ENCODE measurements around the gene MEAF6. TPM values are rescaled to one million over a fixed set of nuclear protein-coding genes. Genes with fewer than 3 reads are reported as not detected.

Gene MEAF6
- total and polyA plus RNA-seq, 12 donors, result 27.8 to 59.9 (median 37.7) TPM

GRCh38 chr1:37556712-37557196, 42.2 kb upstream of the MEAF6 start, which contains the start of gene DNALI1:
DNALI1 (plus strand) TSS chr1:37556940; CDS start chr1:37556995, 55 bp downstream.
- peak within 1 kb of the TSS in 9 of 10 donors; percentile 14 to 49 (median 34) for H3K4me3 ChIP-seq
- WGBS, 2 donors, result 3 to 7% methylated on average over 31 of the region's 31 CpGs
- no peaks in the 10 kb centered on the region for H3K9me3 ChIP-seq
- H3K4me1 ChIP-seq, result peaks cover 11 to 37% (median 25%) of the 10 kb centered on the region in 9 donors
- ATAC-seq (peak; percentile 73 to 92 (median 88)), DNase-seq (peak; percentile 81 to 87)
- H3K27me3 ChIP-seq, result no peaks in the 10 kb centered on the region
- TF ChIP-seq, protein P1, sequence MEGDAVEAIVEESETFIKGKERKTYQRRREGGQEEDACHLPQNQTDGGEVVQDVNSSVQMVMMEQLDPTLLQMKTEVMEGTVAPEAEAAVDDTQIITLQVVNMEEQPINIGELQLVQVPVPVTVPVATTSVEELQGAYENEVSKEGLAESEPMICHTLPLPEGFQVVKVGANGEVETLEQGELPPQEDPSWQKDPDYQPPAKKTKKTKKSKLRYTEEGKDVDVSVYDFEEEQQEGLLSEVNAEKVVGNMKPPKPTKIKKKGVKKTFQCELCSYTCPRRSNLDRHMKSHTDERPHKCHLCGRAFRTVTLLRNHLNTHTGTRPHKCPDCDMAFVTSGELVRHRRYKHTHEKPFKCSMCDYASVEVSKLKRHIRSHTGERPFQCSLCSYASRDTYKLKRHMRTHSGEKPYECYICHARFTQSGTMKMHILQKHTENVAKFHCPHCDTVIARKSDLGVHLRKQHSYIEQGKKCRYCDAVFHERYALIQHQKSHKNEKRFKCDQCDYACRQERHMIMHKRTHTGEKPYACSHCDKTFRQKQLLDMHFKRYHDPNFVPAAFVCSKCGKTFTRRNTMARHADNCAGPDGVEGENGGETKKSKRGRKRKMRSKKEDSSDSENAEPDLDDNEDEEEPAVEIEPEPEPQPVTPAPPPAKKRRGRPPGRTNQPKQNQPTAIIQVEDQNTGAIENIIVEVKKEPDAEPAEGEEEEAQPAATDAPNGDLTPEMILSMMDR (IDR thresholded peaks at IDR 0.05), result no peak
- H3K36me3 ChIP-seq, result peaks cover 0 to 11% (median 0%) of the 10 kb centered on the region in 9 donors
- intact Hi-C loops (cut with DNase I), result no loop called here
- peak within 1 kb of the TSS in 7 of 10 donors; percentile 13 to 67 (median 42) for H3K27ac ChIP-seq

GRCh38 chr1:37553927-37554808, 39.6 kb upstream of the MEAF6 start, which contains the start of gene SNIP1:
SNIP1 (minus strand) TSS chr1:37554293; CDS start chr1:37554229, 64 bp downstream.
- H3K4me1 ChIP-seq, result peaks cover 11 to 53% (median 35%) of the 10 kb centered on the region in 9 donors
- WGBS, 2 donors, result 13% methylated on average over 54 of the region's 54 CpGs

DNA sequence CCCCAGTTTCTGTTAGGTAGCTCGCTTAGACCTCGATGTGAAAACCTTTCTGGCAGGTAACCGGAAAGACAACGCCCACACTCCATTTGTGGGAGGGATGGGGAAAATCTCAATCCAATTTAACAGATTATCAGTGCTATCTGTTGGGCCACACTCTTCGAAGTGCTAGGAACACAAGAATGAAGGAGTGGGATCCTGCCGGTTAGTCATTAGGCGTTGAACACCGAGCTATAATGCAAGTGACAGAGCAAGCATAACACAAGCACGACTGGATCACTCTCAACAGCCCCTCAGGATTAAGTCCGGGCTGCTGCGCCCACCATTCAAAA, 39.0 kb upstream of the MEAF6 start:
- TF ChIP-seq, protein P1 (IDR thresholded peaks at IDR 0.05), result no peak
- Histone ChIP-seq H3K4me1 (peaks cover 11 to 55% (median 37%) of the 10 kb centered on the region in 9 donors), H3K9me3 (no peaks in the 10 kb centered on the region), H3K27me3 (no peaks in the 10 kb centered on the region), H3K4me3 (peak overlapping the region; percentile 75 to 100 (median 93)), H3K36me3 (peaks cover 0 to 38% (median 4%) of the 10 kb centered on the region in 9 donors), H3K27ac (peak overlapping the region; percentile 46 to 95 (median 85))
- intact Hi-C loops (cut with DNase I), result loop anchor here in 2 of 10 donors (2.0 to 5.0 kb wide), 2 partner anchors 37 to 44 kb away; partner anchors contain the start of gene GNL2 (in 1 of the 2)
- 3% methylated on average over 11 of the region's 11 CpGs for WGBS, 2 donors
- DNase-seq (no peak), ATAC-seq (no peak)

More at GRCh38 chr1:37553927-37554808, 39.6 kb upstream of the MEAF6 start, which contains the start of gene SNIP1:
- DNase-seq (peak; percentile 86 to 95), ATAC-seq (peak; percentile 94 to 98 (median 96))
- no peaks in the 10 kb centered on the region for H3K9me3 ChIP-seq
- H3K36me3 ChIP-seq, result peaks cover 0 to 32% (median 0%) of the 10 kb centered on the region in 9 donors
- intact Hi-C loops (cut with DNase I), result loop anchor here in 2 of 10 donors (2.0 to 5.0 kb wide), 3 partner anchors 37 to 43 kb away; partner anchors contain the start of genes GNL2 (in 1 of the 2) and MEAF6 (in 1 of the 2)
- H3K4me3 ChIP-seq, result peak within 1 kb of the TSS; percentile 75 to 100 (median 93)
- no peaks in the 10 kb centered on the region for H3K27me3 ChIP-seq
- peak within 1 kb of the TSS; percentile 46 to 95 (median 85) for H3K27ac ChIP-seq
- TF ChIP-seq, protein P1 (IDR thresholded peaks at IDR 0.05), result no peak

- H3K4me1 ChIP-seq, result peaks cover 8 to 37% (median 29%) of the 10 kb centered on the region in 9 donors
- peaks cover 0 to 80% (median 28%) of the 10 kb centered on the region in 9 donors for H3K36me3 ChIP-seq
- no peak overlapping the region for H3K4me3 ChIP-seq
- TF ChIP-seq, protein P1 (IDR thresholded peaks at IDR 0.05), result no peak
- H3K27ac ChIP-seq, result peak overlapping the region in 2 of 10 donors; percentile 9 to 24
- no peak for ATAC-seq
- no peak for DNase-seq
- H3K9me3 ChIP-seq, result no peaks in the 10 kb centered on the region
- intact Hi-C loops (cut with DNase I), result no loop called here
- WGBS, 2 donors, result 87 to 88% methylated on average over 6 of the region's 6 CpGs
- H3K27me3 ChIP-seq, result no peaks in the 10 kb centered on the region
These were observed 34.8 kb upstream of the MEAF6 start for GRCh38 chr1:37549341-37549740.
